GM12873 (cell line): ENCODE measurements around the gene POU2F1.

ENCODE experiments used
- TF ChIP-seq, protein P1 (sequence below): IDR thresholded peaks from 2 replicates; pipeline ENCODE4 v1.5.1; 2012; ENCODE audit warnings: low read depth, mild to moderate bottlenecking, moderate library complexity, low read length, control low read depth; ENCODE audit not compliant: insufficient read depth; ENCODE audit errors: missing control alignments

Gene POU2F1

GRCh38 chr1:167467752-167468151, 247.1 kb downstream of the POU2F1 start:
- TF ChIP-seq, protein P1, sequence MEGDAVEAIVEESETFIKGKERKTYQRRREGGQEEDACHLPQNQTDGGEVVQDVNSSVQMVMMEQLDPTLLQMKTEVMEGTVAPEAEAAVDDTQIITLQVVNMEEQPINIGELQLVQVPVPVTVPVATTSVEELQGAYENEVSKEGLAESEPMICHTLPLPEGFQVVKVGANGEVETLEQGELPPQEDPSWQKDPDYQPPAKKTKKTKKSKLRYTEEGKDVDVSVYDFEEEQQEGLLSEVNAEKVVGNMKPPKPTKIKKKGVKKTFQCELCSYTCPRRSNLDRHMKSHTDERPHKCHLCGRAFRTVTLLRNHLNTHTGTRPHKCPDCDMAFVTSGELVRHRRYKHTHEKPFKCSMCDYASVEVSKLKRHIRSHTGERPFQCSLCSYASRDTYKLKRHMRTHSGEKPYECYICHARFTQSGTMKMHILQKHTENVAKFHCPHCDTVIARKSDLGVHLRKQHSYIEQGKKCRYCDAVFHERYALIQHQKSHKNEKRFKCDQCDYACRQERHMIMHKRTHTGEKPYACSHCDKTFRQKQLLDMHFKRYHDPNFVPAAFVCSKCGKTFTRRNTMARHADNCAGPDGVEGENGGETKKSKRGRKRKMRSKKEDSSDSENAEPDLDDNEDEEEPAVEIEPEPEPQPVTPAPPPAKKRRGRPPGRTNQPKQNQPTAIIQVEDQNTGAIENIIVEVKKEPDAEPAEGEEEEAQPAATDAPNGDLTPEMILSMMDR, result no peak

- TF ChIP-seq, protein P1, result no peak
Observed at GRCh38 chr1:167469280-167469965, 248.7 kb downstream of the POU2F1 start.

DNA sequence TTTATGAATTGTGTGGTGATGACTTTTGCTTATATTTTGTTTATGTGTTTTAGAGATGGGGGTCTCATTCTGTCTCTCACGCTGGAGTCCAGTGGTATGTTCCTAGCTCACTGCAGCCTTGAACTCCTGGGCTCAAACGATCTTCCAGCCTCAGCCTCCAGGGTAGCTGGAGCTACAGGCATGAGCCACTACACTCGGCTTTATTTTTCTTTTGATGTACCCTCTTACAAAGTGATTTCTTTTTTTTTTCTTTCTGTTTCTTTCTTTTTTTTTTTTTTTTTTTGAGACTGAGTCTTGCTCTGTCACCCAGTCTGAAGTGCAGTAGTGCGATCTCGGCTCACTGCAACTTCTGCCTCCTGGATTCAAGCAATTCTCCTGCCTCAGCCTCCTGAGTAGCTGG, 250.9 kb downstream of the POU2F1 start:
- TF ChIP-seq, protein P1, result no peak

- TF ChIP-seq, protein P1, result no peak
Observed at GRCh38 chr1:167472752-167473521, 252.3 kb downstream of the POU2F1 start.

- TF ChIP-seq, protein P1, result no peak
Observed at GRCh38 chr1:167473761-167474160, 253.1 kb downstream of the POU2F1 start.

DNA sequence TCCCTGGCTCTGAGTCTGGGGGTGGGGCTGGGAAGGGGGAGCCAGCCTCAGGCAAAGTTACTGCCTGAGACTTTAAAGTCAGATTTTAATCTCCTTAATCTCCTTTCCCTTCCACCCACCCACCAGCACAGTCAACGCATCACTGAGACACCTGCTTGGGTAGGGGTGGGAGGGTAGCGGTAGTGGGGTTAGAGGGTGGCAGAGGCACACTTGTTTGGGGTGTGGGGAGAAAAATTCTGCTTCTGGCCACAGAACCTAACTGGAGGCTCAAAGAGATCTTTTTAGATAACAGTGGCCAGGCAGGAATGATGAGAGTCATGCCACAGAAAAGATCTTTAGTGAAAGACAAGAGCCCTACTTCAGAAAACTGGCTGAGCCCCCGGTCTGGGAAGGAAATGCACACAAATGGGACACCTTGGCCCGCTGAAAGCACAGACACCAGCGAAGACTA, 253.5 kb downstream of the POU2F1 start:
- TF ChIP-seq, protein P1, result no peak

DNA sequence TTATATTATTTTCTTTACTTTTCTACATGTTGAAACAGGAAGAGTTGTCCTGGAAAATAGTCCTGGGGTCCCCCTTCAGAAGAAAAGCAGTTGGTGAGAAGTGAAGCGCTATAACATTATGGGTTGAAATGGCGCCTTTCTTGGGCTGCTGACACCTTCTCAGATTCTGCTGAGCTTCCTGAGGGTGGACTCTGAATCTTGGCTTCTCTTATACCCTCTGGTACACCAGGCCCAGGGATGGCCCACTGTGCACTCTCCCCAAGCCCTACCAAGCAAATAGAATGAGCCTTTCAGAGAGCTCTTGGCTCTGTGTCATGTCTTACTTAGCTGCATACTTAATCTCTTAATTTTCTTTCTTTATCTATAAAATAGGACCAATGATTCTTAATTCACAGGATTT, 255.4 kb downstream of the POU2F1 start:
- TF ChIP-seq, protein P1, result no peak
